Measurements from ENCODE around the gene KCNH3. TPM values are rescaled to one million over a fixed set of nuclear protein-coding genes. Genes with fewer than 3 reads are reported as not detected.

KCNH3 gene
- total and polyA plus RNA-seq, 7 experiments from 2014 or later = 0.99 to 5.3 (median 3.8) TPM

- ATAC-seq = no peak
- DNase-seq = no peak
- no peak overlapping the region for H3K27ac ChIP-seq (ENCODE audit: low read depth, low read length)
- Mint-ChIP-seq H3K4me1 (peaks cover 8 to 18% (median 16%) of the 10 kb centered on the region in 7 donors), H3K27ac (no peak overlapping the region), H3K27me3 (no peaks in the 10 kb centered on the region), H3K4me3 (no peak overlapping the region), H3K9me3 (peaks cover 0 to 1% (median 0%) of the 10 kb centered on the region in 11 donors), H3K36me3 (peaks cover 0 to 26% (median 5%) of the 10 kb centered on the region in 5 donors)
- POLR2A ChIA-PET = interaction anchor here (0.6 kb wide), 1 partner anchor 69 kb away, joined by 3 read pairs; no protein-coding TSS in a partner anchor
- H3K4me3 ChIP-seq (ENCODE audit: low read length) = no peak overlapping the region
- peaks cover 3 to 5% of the 10 kb centered on the region in 2 donors for H3K4me1 ChIP-seq (ENCODE audit: control insufficient read depth in 2 of 2, insufficient read depth in 2 of 2, low read length in 2 of 2)
- no peaks in the 10 kb centered on the region for H3K27me3 ChIP-seq (ENCODE audit: control insufficient read depth in 2 of 2, insufficient read depth in 2 of 2, low read length in 2 of 2)
- CTCF ChIA-PET = interaction anchor here (1.3 to 4.6 kb wide), 2 partner anchors 40 to 226 kb away, joined by 4 to 30 read pairs; partner anchors contain the start of gene PRPF40B
- peaks cover 0 to 13% (median 0%) of the 10 kb centered on the region in 3 experiments for H3K36me3 ChIP-seq (ENCODE audit: control insufficient read depth in 2 of 3, insufficient read depth in 3 of 3, low read length in 3 of 3)
- intact Hi-C loops (cut with micrococcal nuclease) = no loop called here
- no peaks in the 10 kb centered on the region for H3K9me3 ChIP-seq (ENCODE audit: control insufficient read depth in 2 of 3, low read length in 3 of 3)
Observed at GRCh38 chr12:49583366-49584094, 44.7 kb downstream of the KCNH3 start.

GRCh38 chr12:49584591-49584990, 45.8 kb downstream of the KCNH3 start:
- Histone ChIP-seq H3K4me3 (ENCODE audit: low read length) (no peak overlapping the region), H3K36me3 (ENCODE audit: control insufficient read depth in 2 of 3, insufficient read depth in 3 of 3, low read length in 3 of 3) (peaks cover 0 to 13% (median 0%) of the 10 kb centered on the region in 3 experiments), H3K9me3 (ENCODE audit: control insufficient read depth in 2 of 3, low read length in 3 of 3) (no peaks in the 10 kb centered on the region), H3K27me3 (ENCODE audit: control insufficient read depth in 2 of 2, insufficient read depth in 2 of 2, low read length in 2 of 2) (no peaks in the 10 kb centered on the region), H3K27ac (ENCODE audit: low read depth, low read length) (no peak overlapping the region), H3K4me1 (ENCODE audit: control insufficient read depth in 2 of 2, insufficient read depth in 2 of 2, low read length in 2 of 2) (peaks cover 3 to 5% of the 10 kb centered on the region in 2 donors)
- intact Hi-C loops (cut with micrococcal nuclease) = no loop called here
- peaks cover 0 to 26% (median 5%) of the 10 kb centered on the region in 5 donors for H3K36me3 Mint-ChIP-seq
- no peak for ATAC-seq
- POLR2A ChIA-PET = interaction anchor here (0.6 kb wide), 1 partner anchor 665 kb away, joined by 7 read pairs; no protein-coding TSS in a partner anchor
- no peak for DNase-seq
- peaks cover 0 to 1% (median 0%) of the 10 kb centered on the region in 11 donors for H3K9me3 Mint-ChIP-seq
- peaks cover 8 to 18% (median 13%) of the 10 kb centered on the region in 7 donors for H3K4me1 Mint-ChIP-seq
- no peaks in the 10 kb centered on the region for H3K27me3 Mint-ChIP-seq
- CTCF ChIA-PET = interaction anchor here (0.6 kb wide), 1 partner anchor 35 kb away, joined by 5 read pairs; no protein-coding TSS in a partner anchor
- H3K4me3 Mint-ChIP-seq = no peak overlapping the region
- H3K27ac Mint-ChIP-seq = peak overlapping the region in 2 of 9 donors; percentile 26 to 76

GRCh38 chr12:49585477-49586459, 46.9 kb downstream of the KCNH3 start:
- Mint-ChIP-seq H3K4me1 (peaks cover 2 to 18% (median 6%) of the 10 kb centered on the region in 7 donors), H3K36me3 (peaks cover 0 to 34% (median 11%) of the 10 kb centered on the region in 5 donors), H3K9me3 (peaks cover 0 to 9% (median under 1%) of the 10 kb centered on the region in 11 donors), H3K27ac (peak overlapping the region in 1 of 9 donors; percentile 62), H3K4me3 (no peak overlapping the region), H3K27me3 (no peaks in the 10 kb centered on the region)
- CTCF ChIA-PET = interaction anchor here (0.6 kb wide), 1 partner anchor 34 kb away, joined by 5 read pairs; no protein-coding TSS in a partner anchor
- Histone ChIP-seq H3K27me3 (ENCODE audit: control insufficient read depth in 2 of 2, insufficient read depth in 2 of 2, low read length in 2 of 2) (no peaks in the 10 kb centered on the region), H3K27ac (ENCODE audit: low read depth, low read length) (no peak overlapping the region), H3K9me3 (ENCODE audit: control insufficient read depth in 2 of 3, low read length in 3 of 3) (no peaks in the 10 kb centered on the region), H3K36me3 (ENCODE audit: control insufficient read depth in 2 of 3, insufficient read depth in 3 of 3, low read length in 3 of 3) (peaks cover 0 to 14% (median 0%) of the 10 kb centered on the region in 3 experiments), H3K4me3 (ENCODE audit: low read length) (no peak overlapping the region), H3K4me1 (ENCODE audit: control insufficient read depth in 2 of 2, insufficient read depth in 2 of 2, low read length in 2 of 2) (peaks cover 0 to under 1% of the 10 kb centered on the region in 2 donors)
- POLR2A ChIA-PET = no interaction called here
- intact Hi-C loops (cut with micrococcal nuclease) = no loop called here
- DNase-seq (no peak), ATAC-seq (no peak)

- intact Hi-C loops (cut with micrococcal nuclease) = no loop called here
- Histone ChIP-seq H3K27ac (ENCODE audit: low read depth, low read length) (no peak overlapping the region), H3K9me3 (ENCODE audit: control insufficient read depth in 2 of 3, low read length in 3 of 3) (no peaks in the 10 kb centered on the region), H3K4me1 (ENCODE audit: control insufficient read depth in 2 of 2, insufficient read depth in 2 of 2, low read length in 2 of 2) (no peaks in the 10 kb centered on the region), H3K27me3 (ENCODE audit: control insufficient read depth in 2 of 2, insufficient read depth in 2 of 2, low read length in 2 of 2) (no peaks in the 10 kb centered on the region), H3K36me3 (ENCODE audit: control insufficient read depth in 2 of 3, insufficient read depth in 3 of 3, low read length in 3 of 3) (peaks cover 0 to 19% (median 0%) of the 10 kb centered on the region in 3 experiments), H3K4me3 (ENCODE audit: low read length) (no peak overlapping the region)
- Mint-ChIP-seq H3K4me1 (peaks cover 0 to 12% (median 0%) of the 10 kb centered on the region in 7 donors), H3K27ac (no peak overlapping the region), H3K36me3 (peaks cover 0 to 41% (median 16%) of the 10 kb centered on the region in 5 donors), H3K4me3 (no peak overlapping the region), H3K9me3 (peaks cover 0 to 15% (median 2%) of the 10 kb centered on the region in 11 donors), H3K27me3 (no peaks in the 10 kb centered on the region)
- no peak for ATAC-seq
- ChIA-PET POLR2A (no interaction called here), CTCF (no interaction called here)
- DNase-seq = no peak
Observed at GRCh38 chr12:49587174-49587908, 48.5 kb downstream of the KCNH3 start.

GRCh38 chr12:49588281-49588680, 49.5 kb downstream of the KCNH3 start:
- intact Hi-C loops (cut with micrococcal nuclease) = no loop called here
- DNase-seq = no peak
- no peak overlapping the region for H3K4me3 Mint-ChIP-seq
- peaks cover 0 to 15% (median 2%) of the 10 kb centered on the region in 11 donors for H3K9me3 Mint-ChIP-seq
- H3K36me3 ChIP-seq (ENCODE audit: control insufficient read depth in 2 of 3, insufficient read depth in 3 of 3, low read length in 3 of 3) = peaks cover 0 to 17% (median 0%) of the 10 kb centered on the region in 3 experiments
- H3K4me1 Mint-ChIP-seq = peaks cover 0 to 12% (median 0%) of the 10 kb centered on the region in 7 donors
- ChIA-PET POLR2A (no interaction called here), CTCF (no interaction called here)
- H3K27ac Mint-ChIP-seq = no peak overlapping the region
- no peak overlapping the region for H3K4me3 ChIP-seq (ENCODE audit: low read length)
- no peaks in the 10 kb centered on the region for H3K27me3 ChIP-seq (ENCODE audit: control insufficient read depth in 2 of 2, insufficient read depth in 2 of 2, low read length in 2 of 2)
- H3K27me3 Mint-ChIP-seq = no peaks in the 10 kb centered on the region
- no peak for ATAC-seq
- H3K4me1 ChIP-seq (ENCODE audit: control insufficient read depth in 2 of 2, insufficient read depth in 2 of 2, low read length in 2 of 2) = no peaks in the 10 kb centered on the region
- no peak overlapping the region for H3K27ac ChIP-seq (ENCODE audit: low read depth, low read length)
- H3K36me3 Mint-ChIP-seq = peaks cover 0 to 41% (median 15%) of the 10 kb centered on the region in 5 donors
- no peaks in the 10 kb centered on the region for H3K9me3 ChIP-seq (ENCODE audit: control insufficient read depth in 2 of 3, low read length in 3 of 3)

Measured in naive thymus-derived CD4-positive, alpha-beta T cell (primary cell).